Suprapubic skin (tissue), 4 donors: ENCODE results near the gene LRRC7. TPM values are rescaled to one million over a fixed set of nuclear protein-coding genes. Genes with fewer than 3 reads are reported as not detected.

ENCODE experiments used
- DNase-seq, 2 donors: peaks; one replicate each; pipeline ENCODE4 v3.0.0-alpha.2; 2019; ENCODE audit warnings: low spot score in 2 of 2
- H3K27ac ChIP-seq: fragments of 200-600 bp; sonication (generic); one replicate; pipeline ENCODE4 v1.5.1; 2019
- H3K27me3 ChIP-seq: fragments of 200-600 bp; sonication (generic); one replicate; pipeline ENCODE4 v1.5.1; 2019
- H3K36me3 ChIP-seq: fragments of 200-600 bp; sonication (generic); one replicate; pipeline ENCODE4 v1.5.1; 2019
- H3K4me1 ChIP-seq: fragments of 200-600 bp; sonication (generic); one replicate; pipeline ENCODE4 v1.5.1; 2019
- H3K4me3 ChIP-seq: fragments of 200-600 bp; sonication (generic); one replicate; pipeline ENCODE4 v1.5.1; 2019; ENCODE audit warnings: mild to moderate bottlenecking
- H3K9me3 ChIP-seq: fragments of 200-600 bp; sonication (generic); one replicate; pipeline ENCODE4 v1.5.1; 2019
- EP300 ChIP-seq: sonication (generic); formaldehyde crosslinking; IDR thresholded peaks from one replicate; pipeline ENCODE4 v1.6.1; 2017; ENCODE audit warnings: antibody characterized with exemption
- POLR2A ChIP-seq, 2 donors: fragments of 450-650 bp; IDR thresholded peaks; one replicate each; pipeline ENCODE4 v1.6.1; 2017; ENCODE audit warnings: antibody characterized with exemption in 2 of 2, mild to moderate bottlenecking in 2 of 2, moderate library complexity in 2 of 2
- POLR2AphosphoS5 ChIP-seq, 3 donors: sonication (generic); formaldehyde crosslinking; IDR thresholded peaks; one replicate each; pipeline ENCODE4 v1.6.1; 2017; ENCODE audit warnings: antibody characterized with exemption in 3 of 3
- WGBS: methylation state at CpG from one replicate; pipeline ENCODE4 v1.1.5; 2018; 5-methylcytosine and 5-hydroxymethylcytosine counted together
- total RNA-seq, 4 donors: library from RNA; depleted of rRNA; stranded (reverse); fragments of >200 nt; gene quantifications; one replicate each; pipeline ENCODE4 v1.1.0, GENCODE V29; 2016
- TF ChIP-seq, protein P1 (sequence below), 2 donors: fragments of 200-600 bp in 1 of 2; fragments of 450-650 bp in 1 of 2; sonication (generic) in 1 of 2; IDR thresholded peaks; one replicate each; pipeline ENCODE4 v1.5.1; 2016 to 2019; ENCODE audit warnings: antibody characterized with exemption in 2 of 2, mild to moderate bottlenecking in 1 of 2, moderate library complexity in 1 of 2

LRRC7 gene
- total RNA-seq, 4 donors from 2014 or later = 0.24 to 0.98 (median 0.47) TPM

DNA sequence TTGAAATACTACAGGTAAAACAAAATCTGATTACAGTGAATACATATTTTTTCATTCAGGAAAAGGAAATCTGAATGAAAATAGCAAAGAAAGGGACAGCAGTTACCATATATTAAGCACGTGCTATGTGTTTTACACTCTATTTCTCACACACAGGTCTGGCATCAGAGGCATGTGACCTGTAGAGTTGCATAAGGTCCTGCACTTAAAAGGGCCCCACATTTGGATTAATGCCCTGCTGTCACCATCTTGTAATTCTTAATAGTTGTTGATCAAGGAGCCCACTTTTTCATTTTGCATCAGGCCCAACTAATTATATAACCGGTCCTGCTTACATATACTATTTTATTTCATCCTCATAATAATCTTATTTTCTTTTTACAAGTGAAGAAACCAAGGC lies 511.8 kb downstream of the LRRC7 start:
- no peaks in the 10 kb centered on the region for H3K4me1 ChIP-seq
- no peak for DNase-seq
- 82% methylated on average over 2 of the region's 2 CpGs for WGBS
- H3K27ac ChIP-seq = no peak overlapping the region
- H3K36me3 ChIP-seq = no peaks in the 10 kb centered on the region
- TF ChIP-seq POLR2AphosphoS5 (IDR thresholded peaks at IDR 0.05) (no peak), EP300 (no peak)
- TF ChIP-seq, protein P1, sequence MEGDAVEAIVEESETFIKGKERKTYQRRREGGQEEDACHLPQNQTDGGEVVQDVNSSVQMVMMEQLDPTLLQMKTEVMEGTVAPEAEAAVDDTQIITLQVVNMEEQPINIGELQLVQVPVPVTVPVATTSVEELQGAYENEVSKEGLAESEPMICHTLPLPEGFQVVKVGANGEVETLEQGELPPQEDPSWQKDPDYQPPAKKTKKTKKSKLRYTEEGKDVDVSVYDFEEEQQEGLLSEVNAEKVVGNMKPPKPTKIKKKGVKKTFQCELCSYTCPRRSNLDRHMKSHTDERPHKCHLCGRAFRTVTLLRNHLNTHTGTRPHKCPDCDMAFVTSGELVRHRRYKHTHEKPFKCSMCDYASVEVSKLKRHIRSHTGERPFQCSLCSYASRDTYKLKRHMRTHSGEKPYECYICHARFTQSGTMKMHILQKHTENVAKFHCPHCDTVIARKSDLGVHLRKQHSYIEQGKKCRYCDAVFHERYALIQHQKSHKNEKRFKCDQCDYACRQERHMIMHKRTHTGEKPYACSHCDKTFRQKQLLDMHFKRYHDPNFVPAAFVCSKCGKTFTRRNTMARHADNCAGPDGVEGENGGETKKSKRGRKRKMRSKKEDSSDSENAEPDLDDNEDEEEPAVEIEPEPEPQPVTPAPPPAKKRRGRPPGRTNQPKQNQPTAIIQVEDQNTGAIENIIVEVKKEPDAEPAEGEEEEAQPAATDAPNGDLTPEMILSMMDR (IDR thresholded peaks at IDR 0.05) = no peak
- no peak overlapping the region for H3K4me3 ChIP-seq
- no peaks in the 10 kb centered on the region for H3K27me3 ChIP-seq
- H3K9me3 ChIP-seq = no peaks in the 10 kb centered on the region

DNA sequence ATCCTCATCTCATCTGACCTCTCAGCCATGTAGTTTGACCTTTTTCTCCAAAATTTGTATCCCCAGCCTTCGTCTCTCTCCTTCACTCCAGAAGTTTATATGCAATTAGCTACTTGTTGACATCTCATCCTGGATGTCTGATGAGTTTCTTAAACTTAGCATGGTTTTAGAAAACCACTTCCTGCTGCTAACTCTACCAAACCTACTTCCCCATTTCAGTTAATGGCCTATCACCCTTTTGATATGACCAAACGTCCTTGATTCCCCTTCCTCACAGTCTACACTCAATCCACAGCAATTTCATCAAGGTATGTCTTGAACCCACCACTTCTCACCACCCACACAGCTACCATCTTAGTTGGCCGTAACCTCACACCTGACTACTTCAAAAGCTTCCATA lies 515.8 kb downstream of the LRRC7 start:
- Histone ChIP-seq H3K4me1 (no peaks in the 10 kb centered on the region), H3K4me3 (no peak overlapping the region), H3K9me3 (no peaks in the 10 kb centered on the region), H3K36me3 (no peaks in the 10 kb centered on the region), H3K27ac (no peak overlapping the region), H3K27me3 (no peaks in the 10 kb centered on the region)
- no peak for DNase-seq
- WGBS = 76% methylated on average over 3 of the region's 3 CpGs
- TF ChIP-seq EP300 (no peak), POLR2AphosphoS5 (IDR thresholded peaks at IDR 0.05) (no peak), POLR2A (IDR thresholded peaks at IDR 0.05) (no peak)
- TF ChIP-seq, protein P1 (IDR thresholded peaks at IDR 0.05) = no peak

DNA sequence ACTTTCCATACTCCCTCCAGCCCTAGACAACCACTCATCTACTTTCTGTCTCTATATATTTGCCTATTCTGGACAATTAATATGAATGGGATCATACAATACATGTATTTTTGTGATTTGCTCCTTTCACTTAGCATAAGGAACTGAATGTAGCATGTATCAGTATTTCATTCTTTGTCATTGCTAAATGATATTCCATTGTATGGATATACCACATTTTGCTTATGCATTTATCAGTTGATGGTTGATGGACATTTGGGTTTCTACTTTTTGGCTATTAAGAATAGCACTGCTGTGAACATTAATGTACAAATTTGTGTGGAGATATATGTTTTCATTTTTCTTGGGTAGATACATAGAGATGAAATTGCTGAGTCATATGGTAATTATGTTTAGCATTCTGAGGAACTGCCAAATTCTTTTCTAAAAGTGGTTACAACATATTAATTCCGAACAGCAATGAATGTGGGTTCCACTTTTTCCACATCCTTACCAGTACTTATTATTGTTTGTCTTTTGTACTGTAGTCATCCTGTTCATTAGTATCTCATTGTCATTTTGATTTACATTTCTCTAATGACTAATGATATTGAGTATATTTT lies 516.7 kb downstream of the LRRC7 start:
- no peak overlapping the region for H3K27ac ChIP-seq
- TF ChIP-seq POLR2AphosphoS5 (IDR thresholded peaks at IDR 0.05) (no peak), POLR2A (IDR thresholded peaks at IDR 0.05) (no peak), EP300 (no peak)
- TF ChIP-seq, protein P1 (IDR thresholded peaks at IDR 0.05) = no peak
- no peaks in the 10 kb centered on the region for H3K4me1 ChIP-seq
- DNase-seq = no peak
- H3K36me3 ChIP-seq = no peaks in the 10 kb centered on the region
- H3K27me3 ChIP-seq = no peaks in the 10 kb centered on the region
- 44% methylated on average over 1 of the region's 1 CpG for WGBS
- no peaks in the 10 kb centered on the region for H3K9me3 ChIP-seq
- H3K4me3 ChIP-seq = no peak overlapping the region

DNA sequence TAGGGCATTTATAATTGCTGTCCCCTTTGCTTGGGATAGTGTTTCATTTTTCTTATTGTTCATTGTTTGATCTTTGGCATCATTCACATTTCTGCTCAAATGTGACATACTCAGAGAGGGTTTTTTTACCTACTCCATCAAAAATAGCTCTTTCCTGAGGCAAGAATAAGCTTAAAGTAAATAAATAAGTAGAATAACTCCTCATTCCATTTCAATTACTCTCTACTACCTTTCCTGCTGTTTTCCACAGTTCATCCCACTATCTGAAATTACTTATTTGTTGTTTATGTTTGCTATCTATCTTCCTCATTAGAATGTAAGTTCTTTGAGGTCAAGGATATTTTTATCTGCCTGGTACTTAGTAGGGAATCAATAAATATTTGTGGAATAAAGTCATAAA lies 517.8 kb downstream of the LRRC7 start:
- no peak overlapping the region for H3K4me3 ChIP-seq
- no peaks in the 10 kb centered on the region for H3K9me3 ChIP-seq
- no peaks in the 10 kb centered on the region for H3K4me1 ChIP-seq
- H3K36me3 ChIP-seq = no peaks in the 10 kb centered on the region
- H3K27me3 ChIP-seq = no peaks in the 10 kb centered on the region
- H3K27ac ChIP-seq = no peak overlapping the region
- no peak for DNase-seq
- TF ChIP-seq POLR2A (IDR thresholded peaks at IDR 0.05) (no peak), POLR2AphosphoS5 (IDR thresholded peaks at IDR 0.05) (no peak), EP300 (no peak)
- TF ChIP-seq, protein P1 (IDR thresholded peaks at IDR 0.05) = no peak

DNA sequence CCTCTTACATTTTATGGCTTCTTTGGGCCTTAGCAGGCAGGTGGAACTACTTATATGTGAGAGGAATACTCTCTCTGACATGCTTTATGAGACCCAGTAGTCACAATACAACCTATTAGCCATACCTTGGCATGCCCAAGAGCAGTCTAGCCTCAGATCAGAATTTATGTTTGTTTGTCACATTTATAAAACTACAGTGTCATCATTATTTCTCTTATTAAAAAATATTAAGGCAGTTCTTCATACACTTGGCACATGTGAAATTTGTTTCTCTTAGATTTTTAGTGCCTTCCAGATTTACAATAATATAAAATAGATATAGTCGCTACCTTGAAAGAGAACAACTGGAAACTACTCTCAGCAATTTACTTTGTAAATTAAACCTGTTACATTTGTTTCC lies 519.2 kb downstream of the LRRC7 start:
- H3K4me1 ChIP-seq = no peaks in the 10 kb centered on the region
- no peak for DNase-seq
- no peak overlapping the region for H3K4me3 ChIP-seq
- H3K36me3 ChIP-seq = no peaks in the 10 kb centered on the region
- no peaks in the 10 kb centered on the region for H3K9me3 ChIP-seq
- no peak overlapping the region for H3K27ac ChIP-seq
- 98% methylated on average over 1 of the region's 1 CpG for WGBS
- TF ChIP-seq POLR2AphosphoS5 (IDR thresholded peaks at IDR 0.05) (no peak), EP300 (no peak), POLR2A (IDR thresholded peaks at IDR 0.05) (no peak)
- TF ChIP-seq, protein P1 (IDR thresholded peaks at IDR 0.05) = no peak
- H3K27me3 ChIP-seq = no peaks in the 10 kb centered on the region
